HUES6 (cell line): ENCODE results near the gene FAM8A1.
"Not testable (repeated sequence)": the region's sequence is repeated elsewhere in the genome, so short reads cannot be mapped to it uniquely, and the experiment has no call there.

Experiments used
- H3K27ac ChIP-seq: 2 replicates; pipeline ENCODE4 v1.7.0; 2013; ENCODE audit warnings: low read depth, mild to moderate bottlenecking, low read length, inconsistent platforms
- H3K27me3 ChIP-seq: 2 replicates; pipeline ENCODE4 v1.6.1; 2013; ENCODE audit warnings: low read length; ENCODE audit not compliant: control insufficient read depth, insufficient read depth
- H3K36me3 ChIP-seq: 2 replicates; pipeline ENCODE4 v1.6.1; 2013; ENCODE audit warnings: low read length; ENCODE audit not compliant: control insufficient read depth, insufficient read depth
- H3K4me1 ChIP-seq: 2 replicates; pipeline ENCODE4 v1.6.1; 2013; ENCODE audit warnings: low read length; ENCODE audit not compliant: control insufficient read depth, insufficient read depth
- H3K4me3 ChIP-seq: 2 replicates; pipeline ENCODE4 v1.5.1; 2013; ENCODE audit warnings: low read depth, low read length
- H3K9ac ChIP-seq: one replicate; pipeline ENCODE4 v1.6.1; 2013; ENCODE audit warnings: mild to moderate bottlenecking, low read length
- H3K9me3 ChIP-seq: 2 replicates; pipeline ENCODE4 v1.6.1; 2013; ENCODE audit warnings: low read depth, low read length; ENCODE audit not compliant: control insufficient read depth, insufficient read depth

Gene FAM8A1

GRCh38 chr6:17599877-17600526 lies at the start of gene FAM8A1:
Gene FAM8A1, plus strand, starts transcription at chr6:17600302. Its CDS starts 108 bp downstream, at chr6:17600410.
- peak within 1 kb of the TSS; percentile 65 for H3K4me3 ChIP-seq
- peak within 1 kb of the TSS; percentile 52 for H3K9ac ChIP-seq
- H3K36me3 ChIP-seq = no peaks in the 10 kb centered on the region
- peak within 1 kb of the TSS; percentile 86; the same call in 1 of the 2 replicates for H3K27ac ChIP-seq
- H3K9me3 ChIP-seq = no peaks in the 10 kb centered on the region
- H3K4me1 ChIP-seq = no peaks in the 10 kb centered on the region
- H3K27me3 ChIP-seq = no peaks in the 10 kb centered on the region

- peaks cover 24% of the 10 kb centered on the region for H3K36me3 ChIP-seq
- no peaks in the 10 kb centered on the region for H3K4me1 ChIP-seq
- no peaks in the 10 kb centered on the region for H3K9me3 ChIP-seq
- H3K27ac ChIP-seq = no peak overlapping the region
- no peak overlapping the region for H3K9ac ChIP-seq
- H3K27me3 ChIP-seq = no peaks in the 10 kb centered on the region
- no peak overlapping the region for H3K4me3 ChIP-seq
These were observed 48.6 kb upstream of the FAM8A1 start for GRCh38 chr6:17551383-17551958.

- Histone ChIP-seq H3K4me3 (no peak overlapping the region), H3K4me1 (no peaks in the 10 kb centered on the region), H3K27me3 (no peaks in the 10 kb centered on the region), H3K9me3 (no peaks in the 10 kb centered on the region), H3K36me3 (peaks cover 24% of the 10 kb centered on the region), H3K9ac (no peak overlapping the region), H3K27ac (no peak overlapping the region)
These were observed 47.2 kb upstream of the FAM8A1 start for GRCh38 chr6:17552861-17553260.

- Histone ChIP-seq H3K36me3 (peaks cover 21% of the 10 kb centered on the region), H3K4me1 (no peaks in the 10 kb centered on the region), H3K9me3 (peaks cover 6% of the 10 kb centered on the region), H3K9ac (no peak overlapping the region), H3K4me3 (no peak overlapping the region), H3K27ac (no peak overlapping the region), H3K27me3 (no peaks in the 10 kb centered on the region)
These were observed 44.1 kb upstream of the FAM8A1 start for GRCh38 chr6:17556014-17556413.

- no peaks in the 10 kb centered on the region for H3K36me3 ChIP-seq
- no peak overlapping the region for H3K27ac ChIP-seq
- no peaks in the 10 kb centered on the region for H3K4me1 ChIP-seq
- H3K27me3 ChIP-seq = no peaks in the 10 kb centered on the region
- H3K4me3 ChIP-seq = no peak overlapping the region
- H3K9me3 ChIP-seq = peaks cover 46% of the 10 kb centered on the region
- H3K9ac ChIP-seq = no peak overlapping the region
These were observed 37.5 kb upstream of the FAM8A1 start for GRCh38 chr6:17562636-17563035.

GRCh38 chr6:17565399-17565798 lies 34.7 kb upstream of the FAM8A1 start:
- no peak overlapping the region for H3K4me3 ChIP-seq
- no peaks in the 10 kb centered on the region for H3K4me1 ChIP-seq
- no peaks in the 10 kb centered on the region for H3K27me3 ChIP-seq
- no peaks in the 10 kb centered on the region for H3K36me3 ChIP-seq
- H3K9me3 ChIP-seq = peaks cover 51% of the 10 kb centered on the region
- no peak overlapping the region for H3K27ac ChIP-seq
- no peak overlapping the region for H3K9ac ChIP-seq

- H3K4me1 ChIP-seq = no peaks in the 10 kb centered on the region
- H3K36me3 ChIP-seq = no peaks in the 10 kb centered on the region
- no peak overlapping the region for H3K4me3 ChIP-seq
- no peak overlapping the region for H3K9ac ChIP-seq
- no peak overlapping the region for H3K27ac ChIP-seq
- H3K27me3 ChIP-seq = no peaks in the 10 kb centered on the region
- peaks cover 33% of the 10 kb centered on the region for H3K9me3 ChIP-seq
These were observed 25.1 kb upstream of the FAM8A1 start for GRCh38 chr6:17574866-17575560.

- H3K36me3 ChIP-seq = no peaks in the 10 kb centered on the region
- no peak overlapping the region for H3K4me3 ChIP-seq
- peaks cover 33% of the 10 kb centered on the region for H3K9me3 ChIP-seq
- no peak overlapping the region for H3K27ac ChIP-seq
- no peaks in the 10 kb centered on the region for H3K4me1 ChIP-seq
- H3K27me3 ChIP-seq = no peaks in the 10 kb centered on the region
- no peak overlapping the region for H3K9ac ChIP-seq
These were observed 23.0 kb upstream of the FAM8A1 start for GRCh38 chr6:17577059-17577458.

- Histone ChIP-seq H3K27ac (no peak overlapping the region), H3K27me3 (no peaks in the 10 kb centered on the region), H3K9me3 (peaks cover 17% of the 10 kb centered on the region), H3K36me3 (no peaks in the 10 kb centered on the region), H3K9ac (no peak overlapping the region), H3K4me1 (no peaks in the 10 kb centered on the region), H3K4me3 (peak overlapping the region; percentile 55)
These were observed 19.5 kb upstream of the FAM8A1 start for GRCh38 chr6:17580518-17581048.

- not testable (repeated sequence) for H3K4me1 ChIP-seq, H3K27ac ChIP-seq, H3K27me3 ChIP-seq, H3K36me3 ChIP-seq, H3K9ac ChIP-seq, H3K4me3 ChIP-seq
- H3K9me3 ChIP-seq = peaks cover 16% of the 10 kb centered on the region
These were observed 18.8 kb upstream of the FAM8A1 start for GRCh38 chr6:17581282-17581681.

GRCh38 chr6:17583811-17584210 lies 16.3 kb upstream of the FAM8A1 start:
- Histone ChIP-seq H3K36me3 (no peaks in the 10 kb centered on the region), H3K9me3 (no peaks in the 10 kb centered on the region; the same call in 1 of the 2 replicates), H3K9ac (no peak overlapping the region), H3K27ac (no peak overlapping the region), H3K4me3 (no peak overlapping the region), H3K4me1 (no peaks in the 10 kb centered on the region), H3K27me3 (no peaks in the 10 kb centered on the region)
